GM12878 (cell line): ENCODE results near the gene TAF10. TPM values are rescaled to one million over a fixed set of nuclear protein-coding genes. Genes with fewer than 3 reads are reported as not detected.

Source experiments
- BRCA1 ChIP-seq: IDR thresholded peaks from 2 replicates; pipeline ENCODE4 v1.6.1; 2011; ENCODE audit warnings: low read depth, low read length, improper control_type of control experiment
- CUX1 ChIP-seq: IDR thresholded peaks from 2 replicates; pipeline ENCODE4 v1.6.1; 2012; ENCODE audit warnings: improper control_type of control experiment, low read depth, low read length; ENCODE audit not compliant: insufficient replicate concordance
- DPF2 ChIP-seq: fragments of 450-650 bp; IDR thresholded peaks from 2 replicates; pipeline ENCODE4 v1.6.1; 2017; ENCODE audit warnings: mild to moderate bottlenecking
- KLF5 ChIP-seq: fragments of 450-650 bp; IDR thresholded peaks from 2 replicates; pipeline ENCODE4 v1.6.1; 2014; ENCODE audit warnings: mild to moderate bottlenecking; ENCODE audit not compliant: partially characterized antibody
- MYC ChIP-seq: IDR thresholded peaks from 2 replicates; pipeline ENCODE4 v1.6.1; 2011; ENCODE audit warnings: mild to moderate bottlenecking, low read length, moderate library complexity, inconsistent platforms; ENCODE audit not compliant: insufficient read depth, insufficient replicate concordance, insufficient read length, severe bottlenecking
- PML ChIP-seq: IDR thresholded peaks from 2 replicates; pipeline ENCODE4 v1.6.1; 2012; ENCODE audit warnings: low read length, inconsistent platforms
- POU2F2 ChIP-seq: IDR thresholded peaks from 3 replicates; pipeline ENCODE4 v1.6.1; 2011; ENCODE audit warnings: low read depth, mild to moderate bottlenecking, low read length, borderline replicate concordance
- SKIL ChIP-seq: fragments of 450-650 bp; IDR thresholded peaks from 2 replicates; pipeline ENCODE4 v1.6.1; 2017; ENCODE audit warnings: mild to moderate bottlenecking, low read depth, inconsistent platforms; ENCODE audit not compliant: poor library complexity, severe bottlenecking
- polyA plus RNA-seq, 11 experiments: library from polyadenylated mRNA; depleted of rRNA in 4 of 11; unstranded in 6 of 11; stranded (reverse) in 5 of 11; fragments of >200 nt; fragmentation: Nextera tagmentation in 4 of 11; fragmentation: Illumina TruSeq in 1 of 11; extraction: Ambion mirVana in 4 of 11; extraction: Trizol in 1 of 11; gene quantifications; 1 replicate in 1 of 11; 2 replicates in 10 of 11; pipeline versions ENCODE4 v1.2.1 to v1.2.3, GENCODE V29; 2011 to 2016; ENCODE audit warnings: inconsistent platforms in 2 of 11, missing spikeins in 2 of 11, low read depth in 1 of 11
- total RNA-seq, 4 experiments: library from RNA; depleted of rRNA in 3 of 4; stranded (reverse); fragments of >200 nt in 3 of 4; fragmentation: Illumina TruSeq in 1 of 4; extraction: Trizol in 1 of 4; gene quantifications; 2 replicates each; pipeline versions ENCODE4 v1.2.1 to v1.2.3, GENCODE V29; 2013 to 2021
- TF ChIP-seq, protein P1 (sequence below): fragments of 450-650 bp; formaldehyde crosslinking; IDR thresholded peaks from 2 replicates; pipeline ENCODE4 v1.4.0; 2022; ENCODE audit warnings: mild to moderate bottlenecking, moderate library complexity

The TAF10 gene
- total and polyA plus RNA-seq, 10 of the 15 experiments (the other 5 are each of a cell fraction or from before 2014, with no cell fraction given), result 26.7 to 251 (median 149) TPM

- TF ChIP-seq CUX1 (no peak), POU2F2 (no peak), KLF5 (no peak), SKIL (no peak), PML (no peak), BRCA1 (no peak), MYC (no peak), DPF2 (no peak)
- TF ChIP-seq, protein P1, sequence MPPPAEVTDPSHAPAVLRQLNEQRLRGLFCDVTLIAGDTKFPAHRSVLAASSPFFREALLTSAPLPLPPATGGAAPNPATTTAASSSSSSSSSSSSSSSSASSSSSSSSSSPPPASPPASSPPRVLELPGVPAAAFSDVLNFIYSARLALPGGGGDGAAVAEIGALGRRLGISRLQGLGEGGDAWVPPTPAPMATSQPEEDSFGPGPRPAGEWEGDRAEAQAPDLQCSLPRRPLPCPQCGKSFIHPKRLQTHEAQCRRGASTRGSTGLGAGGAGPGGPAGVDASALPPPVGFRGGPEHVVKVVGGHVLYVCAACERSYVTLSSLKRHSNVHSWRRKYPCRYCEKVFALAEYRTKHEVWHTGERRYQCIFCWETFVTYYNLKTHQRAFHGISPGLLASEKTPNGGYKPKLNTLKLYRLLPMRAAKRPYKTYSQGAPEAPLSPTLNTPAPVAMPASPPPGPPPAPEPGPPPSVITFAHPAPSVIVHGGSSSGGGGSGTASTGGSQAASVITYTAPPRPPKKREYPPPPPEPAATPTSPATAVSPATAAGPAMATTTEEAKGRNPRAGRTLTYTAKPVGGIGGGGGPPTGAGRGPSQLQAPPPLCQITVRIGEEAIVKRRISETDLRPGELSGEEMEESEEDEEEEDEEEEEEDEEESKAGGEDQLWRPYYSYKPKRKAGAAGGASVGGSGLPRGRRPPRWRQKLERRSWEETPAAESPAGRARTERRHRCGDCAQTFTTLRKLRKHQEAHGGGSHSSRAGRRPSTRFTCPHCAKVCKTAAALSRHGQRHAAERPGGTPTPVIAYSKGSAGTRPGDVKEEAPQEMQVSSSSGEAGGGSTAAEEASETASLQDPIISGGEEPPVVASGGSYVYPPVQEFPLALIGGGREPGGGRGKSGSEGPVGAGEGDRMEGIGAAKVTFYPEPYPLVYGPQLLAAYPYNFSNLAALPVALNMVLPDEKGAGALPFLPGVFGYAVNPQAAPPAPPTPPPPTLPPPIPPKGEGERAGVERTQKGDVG (CRISPR knock-in tag), result no peak
- TF ChIP-seq, all 136 proteins: peak for 0
Observed at GRCh38 chr11:6620636-6621035, 8.6 kb upstream of the TAF10 start (continued).
